Mucosa of gallbladder (tissue), 1 donor: ENCODE data around the gene WDR38. TPM values are rescaled to one million over a fixed set of nuclear protein-coding genes. Genes with fewer than 3 reads are reported as not detected.

Experiments
- DNase-seq: peaks from one replicate; pipeline ENCODE4 v3.0.0-alpha.2; 2020; ENCODE audit warnings: low spot score
- total RNA-seq: library from RNA; stranded (reverse); gene quantifications from one replicate; pipeline ENCODE4 v1.2.1, GENCODE V29; 2021
- donor health status: DM: no; HTN: no; CAD: no.

Gene WDR38, protein sequence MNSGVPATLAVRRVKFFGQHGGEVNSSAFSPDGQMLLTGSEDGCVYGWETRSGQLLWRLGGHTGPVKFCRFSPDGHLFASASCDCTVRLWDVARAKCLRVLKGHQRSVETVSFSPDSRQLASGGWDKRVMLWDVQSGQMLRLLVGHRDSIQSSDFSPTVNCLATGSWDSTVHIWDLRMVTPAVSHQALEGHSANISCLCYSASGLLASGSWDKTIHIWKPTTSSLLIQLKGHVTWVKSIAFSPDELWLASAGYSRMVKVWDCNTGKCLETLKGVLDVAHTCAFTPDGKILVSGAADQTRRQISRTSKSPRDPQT
- not detected for total RNA-seq

DNA sequence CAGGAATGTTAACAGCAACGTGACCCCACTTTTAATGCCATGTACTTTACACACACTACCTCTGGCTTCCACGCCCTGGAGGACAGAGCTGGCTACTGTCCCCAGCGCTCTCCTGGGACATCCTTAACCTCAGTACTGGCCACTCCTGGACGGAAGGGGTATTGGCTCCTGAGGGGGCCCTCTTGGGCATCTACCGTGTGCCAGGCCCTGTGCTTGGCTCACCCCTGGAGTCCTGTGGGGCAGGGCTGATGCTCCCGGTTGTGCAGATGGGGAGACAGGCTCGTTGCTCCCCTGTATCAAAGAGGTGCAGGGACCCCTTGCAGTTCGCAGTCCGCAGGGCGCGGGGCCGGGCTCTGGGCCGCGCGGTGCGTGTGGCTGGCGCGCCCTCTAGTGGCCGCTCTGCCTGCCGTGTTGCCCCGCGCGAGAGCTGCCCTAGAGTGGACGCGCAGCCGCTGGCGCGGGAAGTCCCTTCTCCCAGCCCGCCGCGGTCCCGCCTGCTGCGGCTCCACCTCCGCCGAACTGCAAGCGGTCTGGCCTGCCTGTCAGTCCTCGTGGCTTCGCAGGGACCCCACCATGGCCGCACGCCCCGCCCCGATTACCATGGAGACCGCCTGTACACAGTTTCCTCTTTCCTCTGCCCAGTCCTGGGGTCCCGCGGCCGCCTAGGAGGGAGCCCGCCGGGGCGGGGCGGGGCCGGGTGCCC is at the start of gene WDR38:
WDR38 (plus strand) TSS at position 632 of the 703 bp plus-strand sequence. CDS start 72 bp downstream, outside the sequence.
- peak; percentile 56 for DNase-seq

DNA sequence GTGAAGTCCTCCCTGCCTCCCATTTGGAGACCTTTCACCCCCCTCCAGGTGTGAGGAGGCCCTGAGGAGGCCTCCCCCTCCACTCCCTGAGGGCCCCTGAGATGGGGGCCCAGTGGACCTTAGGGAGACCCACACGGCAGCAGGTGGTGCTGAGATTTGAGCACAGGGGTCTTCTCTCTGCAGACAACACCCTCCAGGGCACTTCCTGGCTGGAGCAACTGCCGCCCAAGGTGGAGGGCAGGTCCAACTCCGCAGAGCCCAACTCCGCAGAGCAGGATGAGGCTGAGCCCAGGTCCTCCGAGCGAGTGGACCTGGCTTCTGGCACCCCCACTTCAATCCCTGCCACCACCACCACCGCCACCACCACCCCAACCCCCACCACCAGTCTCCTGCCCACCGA is 49.3 kb upstream of the WDR38 start:
- no peak for DNase-seq

DNA sequence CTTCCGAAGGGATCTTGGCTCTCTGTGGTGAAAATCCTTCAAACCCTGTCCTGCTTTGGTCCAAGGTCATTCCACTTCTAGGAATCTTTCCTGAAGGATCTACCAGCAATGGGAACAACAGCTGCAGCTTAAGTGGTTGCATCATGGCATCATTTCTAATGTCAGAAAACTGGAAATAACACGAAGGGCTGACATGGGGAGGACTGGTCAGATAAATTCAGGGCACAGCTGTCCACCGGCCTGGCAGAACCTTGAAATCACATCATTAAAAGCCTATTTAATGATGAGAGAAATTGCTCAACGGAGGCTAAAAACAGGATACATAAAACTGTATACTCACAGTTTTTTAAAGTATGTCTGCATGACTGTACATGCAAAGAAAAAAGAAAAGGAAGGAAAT is 48.1 kb upstream of the WDR38 start:
- no peak for DNase-seq

DNA sequence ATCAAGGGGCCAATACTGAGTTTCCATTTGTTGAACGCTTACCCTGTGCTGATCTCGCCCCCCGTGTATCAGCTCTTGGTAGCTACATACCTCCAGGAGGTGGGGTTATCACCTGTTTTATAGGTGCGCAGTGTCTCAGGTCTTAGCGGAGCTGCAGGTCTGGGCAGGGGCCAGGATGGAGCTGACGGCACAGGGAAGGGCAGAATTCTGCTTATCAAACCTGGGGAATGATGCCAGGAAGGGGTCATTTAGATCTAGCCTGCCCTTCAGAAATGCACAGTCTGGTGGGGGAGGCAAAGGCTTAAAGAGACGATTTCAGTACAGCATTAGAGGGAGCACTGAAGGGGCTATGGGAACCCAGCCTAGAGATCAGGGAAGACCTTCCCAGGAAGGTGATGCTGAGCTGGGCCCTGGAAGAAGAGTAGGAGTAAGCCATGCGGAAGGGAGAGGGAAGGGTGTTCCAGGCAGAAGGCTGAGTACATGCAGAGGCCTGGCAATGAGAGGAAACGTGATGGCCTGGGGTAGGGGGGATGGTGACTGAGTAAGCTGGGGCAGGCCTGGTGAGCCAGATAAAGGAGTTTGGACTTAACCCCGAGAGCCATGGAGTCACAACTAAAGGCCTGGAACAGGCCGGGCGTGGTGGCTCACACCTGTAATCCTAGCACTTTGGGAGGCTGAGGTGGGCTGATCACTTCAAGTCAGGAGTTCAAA is 44.9 kb upstream of the WDR38 start:
- no peak for DNase-seq

- no peak for DNase-seq
These were observed 44.0 kb upstream of the WDR38 start for GRCh38 chr9:124809211-124809610.

- DNase-seq = no peak
These were observed 43.3 kb upstream of the WDR38 start for GRCh38 chr9:124809741-124810500.

DNA sequence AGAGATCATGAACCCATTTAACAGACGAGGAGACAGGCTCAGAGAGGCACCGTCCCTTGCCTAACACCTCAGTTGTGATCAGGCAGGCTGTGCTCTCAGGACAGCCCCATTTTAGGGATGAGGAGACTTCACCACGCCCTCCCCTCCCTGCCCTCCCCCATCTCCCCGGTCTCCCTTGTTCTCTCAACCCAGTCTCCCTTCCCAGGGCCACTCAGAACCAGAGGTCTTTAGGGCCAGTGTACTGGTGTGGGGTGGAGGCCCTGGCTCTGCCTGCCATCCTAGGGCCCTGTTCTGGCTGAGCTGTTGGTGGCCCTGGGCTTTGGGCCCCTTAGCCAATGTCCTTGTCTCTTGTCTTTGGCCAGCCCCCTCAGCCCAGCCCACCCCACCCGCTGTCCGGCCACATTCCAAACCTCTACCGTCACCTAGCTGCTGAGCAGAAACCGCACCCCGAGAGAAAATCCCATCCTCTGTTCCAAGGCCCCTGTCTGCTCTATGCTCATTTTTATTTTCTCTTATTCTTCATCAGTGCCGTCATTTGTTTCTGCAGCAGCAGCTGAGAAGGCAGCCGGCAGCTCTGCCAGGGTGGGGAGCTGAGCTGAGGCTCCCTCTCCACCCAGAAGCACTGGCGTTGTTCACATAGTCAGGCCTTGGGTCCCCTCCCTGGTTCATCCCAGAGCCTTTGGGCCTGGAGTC is 42.5 kb upstream of the WDR38 start:
- no peak for DNase-seq

DNA sequence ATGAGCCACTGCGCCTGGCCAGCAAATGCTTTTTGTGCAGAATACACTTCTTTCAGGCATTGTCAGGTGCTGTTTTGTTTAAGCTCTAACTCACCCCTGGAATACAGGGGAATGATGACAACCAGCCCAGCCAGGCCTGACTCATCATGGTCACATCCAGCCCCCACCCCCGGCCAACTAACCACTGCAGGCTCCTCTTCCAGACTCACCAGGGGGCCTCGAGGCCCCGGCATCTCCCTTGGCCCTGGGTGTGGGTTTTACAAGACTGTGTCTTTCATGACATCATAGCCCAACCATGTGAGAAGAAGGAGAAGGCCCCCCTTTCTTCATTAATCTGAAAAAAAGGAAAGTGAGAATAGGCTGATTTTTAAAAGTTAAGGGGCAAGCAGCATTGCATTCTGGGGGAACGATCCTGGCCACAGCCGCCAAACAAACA is 40.8 kb upstream of the WDR38 start:
- DNase-seq = no peak

GRCh38 chr9:124813041-124813440 is 40.2 kb upstream of the WDR38 start:
- DNase-seq = no peak

DNA sequence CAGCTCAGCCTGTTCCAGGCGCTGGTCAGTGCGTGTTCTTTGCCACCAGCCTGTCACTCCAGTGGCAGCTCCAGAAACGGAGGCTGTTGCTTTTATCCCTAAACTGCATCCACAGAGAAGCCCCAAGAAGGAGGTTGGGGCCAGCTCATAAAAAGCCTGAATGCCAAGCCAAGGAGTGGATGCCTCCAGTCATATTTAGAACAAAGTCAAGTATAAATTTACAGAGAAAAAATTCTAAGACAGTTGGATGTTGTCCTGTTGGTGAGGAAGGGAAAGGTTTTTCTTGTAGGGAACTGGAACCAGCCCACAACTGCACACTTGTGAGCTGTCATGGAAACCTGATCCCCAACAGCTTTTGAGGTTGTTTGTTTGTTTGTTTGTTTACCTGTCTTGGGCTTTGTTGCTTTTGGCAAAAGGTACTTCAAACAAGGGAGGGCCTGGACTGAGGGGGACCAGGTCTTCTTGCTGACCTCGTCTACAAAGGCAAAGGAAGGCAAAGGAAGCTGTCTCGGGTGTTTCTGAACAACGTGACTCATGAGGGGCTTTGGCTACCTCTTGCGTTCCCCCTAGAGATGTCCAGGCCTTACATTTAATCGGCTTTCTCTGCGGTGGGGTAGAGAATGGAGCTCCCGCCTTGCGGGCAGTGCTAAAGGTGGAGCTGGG is 39.6 kb upstream of the WDR38 start:
- no peak for DNase-seq

GRCh38 chr9:124814164-124814535 is 39.1 kb upstream of the WDR38 start:
- no peak for DNase-seq

GRCh38 chr9:124815601-124816000 is 37.7 kb upstream of the WDR38 start:
- DNase-seq = no peak

DNA sequence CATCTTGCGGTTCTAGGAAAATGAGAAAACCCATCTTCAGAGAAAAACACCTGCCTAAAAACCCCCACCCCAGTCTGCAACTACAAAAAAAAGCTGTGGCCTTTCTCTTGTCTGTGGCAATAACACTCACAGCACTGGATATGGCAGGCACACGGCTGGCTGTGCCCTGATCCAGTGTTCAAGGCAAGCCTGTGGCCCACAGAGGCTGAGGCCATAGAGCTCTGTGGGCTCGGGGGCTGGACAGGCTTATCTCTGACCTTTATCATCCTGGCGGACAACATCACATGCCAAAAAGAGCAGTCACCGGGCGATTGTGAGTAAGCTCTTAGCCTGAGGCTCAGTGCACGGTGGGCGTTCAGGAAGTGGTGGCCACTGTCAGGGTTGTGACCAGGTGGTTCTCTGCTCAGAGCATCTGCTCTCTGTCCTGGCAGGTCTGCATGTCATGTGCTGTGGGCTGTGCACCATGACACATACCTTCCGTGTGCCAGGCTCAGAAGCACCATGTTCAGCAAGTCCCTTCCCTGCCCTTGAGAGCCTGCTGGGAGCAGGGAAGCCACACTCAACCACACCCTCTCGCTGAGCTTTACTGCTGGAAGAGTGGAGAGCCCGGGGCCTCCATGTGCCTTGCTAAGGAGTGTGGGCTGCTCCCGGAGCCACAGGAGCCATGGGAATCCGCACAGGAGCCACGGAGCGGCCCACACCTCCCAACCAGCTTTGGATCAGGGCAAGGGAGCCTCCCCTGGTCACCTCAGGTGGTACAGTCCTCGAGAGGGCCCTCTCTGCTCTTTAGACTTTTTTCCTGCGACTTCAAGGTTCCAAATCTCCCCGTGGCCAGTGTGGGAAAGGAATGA is 34.6 kb upstream of the WDR38 start:
- no peak for DNase-seq

DNA sequence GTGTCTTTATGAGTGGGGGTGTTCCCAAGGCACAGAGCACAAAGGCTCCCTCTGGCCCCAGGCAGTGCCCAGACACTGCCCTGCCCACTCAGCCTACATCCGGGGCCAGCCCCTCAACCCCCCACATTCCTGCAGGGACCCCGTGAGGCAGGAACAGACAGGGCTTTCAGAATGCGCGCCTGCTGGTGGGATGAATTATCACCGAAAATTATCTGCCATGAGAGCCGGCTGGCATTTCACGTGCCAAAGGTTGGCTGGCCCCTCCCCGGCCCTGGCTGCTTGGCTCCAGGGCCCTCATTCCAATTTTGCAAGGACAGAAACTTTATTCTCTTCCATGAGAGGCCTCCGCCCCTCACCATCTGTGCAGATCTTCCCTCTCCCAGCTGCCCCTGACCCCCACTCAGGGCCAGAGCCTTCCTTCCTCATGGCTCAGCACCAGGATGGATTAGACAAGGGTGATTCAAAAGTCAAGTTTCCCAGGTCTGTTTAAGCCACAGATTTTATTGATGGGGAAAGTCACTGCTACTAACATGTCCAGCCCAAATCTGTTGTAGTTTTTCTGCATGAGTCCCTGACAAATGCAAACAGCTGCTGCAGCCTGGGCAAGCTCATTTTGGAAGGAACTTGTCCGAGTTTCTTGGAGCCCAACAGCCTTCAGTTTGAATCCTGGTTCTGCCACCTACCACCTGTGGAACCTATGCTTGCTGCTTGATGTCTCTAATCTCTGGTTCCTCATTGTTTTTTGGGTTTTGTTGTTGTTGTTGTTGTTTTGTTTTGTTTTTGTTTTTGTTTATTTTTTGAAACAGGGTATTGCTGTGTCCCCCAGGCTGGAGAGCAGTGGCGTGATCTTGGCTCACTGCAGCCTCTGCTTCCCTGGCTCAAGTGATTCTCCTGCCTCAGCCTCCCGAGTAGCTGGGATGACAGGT is 32.3 kb upstream of the WDR38 start:
- DNase-seq = no peak

- DNase-seq = no peak
These were observed 24.5 kb upstream of the WDR38 start for GRCh38 chr9:124828489-124829333.

GRCh38 chr9:124829334-124829669 is 24.0 kb upstream of the WDR38 start:
- no peak for DNase-seq

DNA sequence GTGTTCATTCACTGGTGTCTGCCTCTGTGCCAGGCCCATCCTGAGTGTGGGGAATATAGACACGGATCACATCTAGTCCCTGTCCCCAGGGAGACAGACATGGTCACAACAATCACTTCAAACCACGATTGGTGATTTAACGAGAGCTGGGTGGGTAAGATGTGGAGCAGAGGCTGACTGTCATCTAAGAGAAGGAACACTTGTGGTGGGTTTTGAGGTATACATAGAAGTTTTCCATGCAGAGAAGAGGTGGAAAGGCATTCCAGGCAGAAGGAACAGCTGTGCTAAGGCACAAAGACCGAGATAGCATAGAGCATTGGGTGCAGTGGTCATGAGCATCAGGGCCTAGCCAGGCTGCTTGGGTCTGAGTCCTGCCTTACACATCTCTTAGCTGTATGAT is 22.7 kb upstream of the WDR38 start:
- DNase-seq = no peak
